Panc1 (cell line): ENCODE measurements around the gene DLGAP1.

Experiments
- POLR2AphosphoS5 ChIP-seq: IDR thresholded peaks from 2 replicates; pipeline ENCODE4 v1.6.1; 2012; ENCODE audit warnings: mild to moderate bottlenecking, low read depth, low read length, moderate library complexity
- TF ChIP-seq, protein P1 (sequence below): fragments of 450-650 bp; IDR thresholded peaks from 2 replicates; pipeline ENCODE4 v1.5.1; 2017; ENCODE audit warnings: mild to moderate bottlenecking

DNA sequence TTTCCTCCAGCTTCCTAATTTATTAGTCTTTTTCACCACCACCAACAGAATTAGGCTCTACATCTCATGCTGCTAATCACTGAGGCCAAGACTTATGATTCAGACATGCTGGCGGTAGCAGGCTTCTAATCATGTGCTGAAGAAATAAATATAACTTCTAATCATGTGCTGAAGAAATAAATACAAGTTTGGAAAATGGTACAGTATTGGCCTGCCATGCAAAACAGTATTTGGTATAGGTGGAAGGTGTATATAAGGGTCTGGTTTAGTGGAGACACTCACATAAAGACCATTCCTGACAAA lies 764.4 kb downstream of the DLGAP1 start:
- TF ChIP-seq, protein P1, sequence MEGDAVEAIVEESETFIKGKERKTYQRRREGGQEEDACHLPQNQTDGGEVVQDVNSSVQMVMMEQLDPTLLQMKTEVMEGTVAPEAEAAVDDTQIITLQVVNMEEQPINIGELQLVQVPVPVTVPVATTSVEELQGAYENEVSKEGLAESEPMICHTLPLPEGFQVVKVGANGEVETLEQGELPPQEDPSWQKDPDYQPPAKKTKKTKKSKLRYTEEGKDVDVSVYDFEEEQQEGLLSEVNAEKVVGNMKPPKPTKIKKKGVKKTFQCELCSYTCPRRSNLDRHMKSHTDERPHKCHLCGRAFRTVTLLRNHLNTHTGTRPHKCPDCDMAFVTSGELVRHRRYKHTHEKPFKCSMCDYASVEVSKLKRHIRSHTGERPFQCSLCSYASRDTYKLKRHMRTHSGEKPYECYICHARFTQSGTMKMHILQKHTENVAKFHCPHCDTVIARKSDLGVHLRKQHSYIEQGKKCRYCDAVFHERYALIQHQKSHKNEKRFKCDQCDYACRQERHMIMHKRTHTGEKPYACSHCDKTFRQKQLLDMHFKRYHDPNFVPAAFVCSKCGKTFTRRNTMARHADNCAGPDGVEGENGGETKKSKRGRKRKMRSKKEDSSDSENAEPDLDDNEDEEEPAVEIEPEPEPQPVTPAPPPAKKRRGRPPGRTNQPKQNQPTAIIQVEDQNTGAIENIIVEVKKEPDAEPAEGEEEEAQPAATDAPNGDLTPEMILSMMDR = no peak
- no peak for TF ChIP-seq POLR2AphosphoS5
